Measurements from ENCODE around the gene PACSIN1.

PACSIN1 gene

DNA sequence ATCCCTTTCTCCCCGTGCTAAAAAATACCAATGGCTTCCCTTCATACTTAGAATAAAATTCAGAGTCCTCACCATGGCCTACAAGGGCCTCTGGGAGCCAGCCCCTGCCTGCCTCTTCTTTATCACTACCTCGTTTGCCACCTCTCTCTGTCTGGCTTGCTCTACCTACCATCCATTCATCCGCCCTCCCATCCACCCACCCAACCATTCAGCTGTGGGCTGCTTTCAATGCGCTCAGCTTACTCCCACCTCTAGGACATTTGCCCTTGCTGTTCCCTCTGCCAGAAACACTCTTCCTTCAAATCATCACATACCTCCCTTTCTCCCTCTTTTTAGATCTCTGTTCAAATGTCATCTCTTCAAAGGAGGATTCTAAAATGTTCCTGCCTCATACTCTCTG, 44.4 kb downstream of the PACSIN1 start:
- Histone ChIP-seq H3K4me2 (ENCODE audit: low read depth, low read length, poor library complexity, severe bottlenecking) (no peak overlapping the region), H3K9me3 (ENCODE audit: insufficient read depth, low read length) (peaks cover 5% of the 10 kb centered on the region; the same call in 1 of the 2 replicates), H3K9ac (ENCODE audit: low read length) (no peak overlapping the region), H3K79me2 (ENCODE audit: insufficient read depth, low read length) (no peaks in the 10 kb centered on the region), H4K20me1 (ENCODE audit: low read depth, low read length) (no peaks in the 10 kb centered on the region; the same call in 1 of the 2 replicates), H2AFZ (ENCODE audit: low read depth, low read length, severe bottlenecking) (no peak overlapping the region), H3K27ac (ENCODE audit: low read depth, low read length) (no peak overlapping the region), H3K27me3 (ENCODE audit: low read length) (no peaks in the 10 kb centered on the region), H3K4me3 (ENCODE audit: insufficient read depth, low read length, poor library complexity, severe bottlenecking) (no peak overlapping the region), H3K9me2 (replicated peaks; ENCODE audit: insufficient read depth, low read length) (no peaks in the 10 kb centered on the region), H3F3A (ENCODE audit: insufficient read depth) (0 out of 2 replicates have a peak, but pooled peaks cover 4% of the 10 kb centered on the region), H3K36me3 (ENCODE audit: low read length) (peaks cover 7% of the 10 kb centered on the region)
- no peak for TF ChIP-seq EZH2phosphoT487 (conservative IDR thresholded peaks at IDR 0.05; ENCODE audit: low read length)
- no peak for TF ChIP-seq CTCF (IDR thresholded peaks at IDR 0.05; ENCODE audit: insufficient read depth, low read length, poor library complexity, severe bottlenecking)

- TF ChIP-seq CTCF (IDR thresholded peaks at IDR 0.05; ENCODE audit: insufficient read depth, low read length, poor library complexity, severe bottlenecking) (no peak), EZH2phosphoT487 (conservative IDR thresholded peaks at IDR 0.05; ENCODE audit: low read length) (no peak)
Measured at GRCh38 chr6:34511214-34511914, 45.5 kb downstream of the PACSIN1 start.

DNA sequence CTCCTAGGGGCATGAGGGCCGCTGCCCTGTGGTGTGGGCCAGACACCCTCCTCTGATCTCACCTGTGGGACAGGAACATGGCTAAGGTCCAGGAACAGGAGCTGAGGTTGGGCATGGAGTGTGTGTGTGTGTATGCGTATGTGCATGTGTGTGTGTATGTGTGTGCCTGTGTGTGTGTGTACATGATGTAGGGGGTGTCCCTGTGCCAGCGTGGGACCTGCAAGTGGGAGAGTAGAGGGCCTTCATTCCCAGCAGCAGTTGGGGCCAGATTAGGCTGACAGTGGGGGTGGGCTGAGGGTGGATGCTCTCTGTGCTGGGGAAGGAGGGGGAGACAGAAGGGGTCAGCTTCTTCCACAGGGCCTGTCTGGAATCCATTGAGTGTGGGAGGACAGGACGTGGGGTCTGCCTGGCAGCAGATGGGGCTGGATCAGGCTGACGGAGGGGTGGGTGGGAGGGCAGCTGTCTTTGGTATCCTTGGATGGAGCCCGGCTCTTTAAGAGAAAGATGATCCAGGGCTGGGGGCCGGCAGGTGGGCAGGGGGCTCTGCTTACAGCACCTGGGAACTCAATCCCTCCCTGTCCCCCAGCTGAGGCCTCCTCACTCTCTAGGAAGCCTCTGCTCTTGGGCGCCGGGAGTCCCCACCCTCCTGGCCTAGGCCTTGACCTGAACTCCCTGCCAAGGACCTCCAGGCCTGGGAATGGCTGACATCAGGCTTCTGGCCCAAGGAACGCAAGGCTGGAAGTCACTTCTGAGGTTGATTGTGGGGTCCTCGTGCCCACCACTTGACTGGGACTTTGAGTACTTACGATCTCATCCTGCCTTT, 46.2 kb downstream of the PACSIN1 start:
- Histone ChIP-seq H3K4me2 (ENCODE audit: low read depth, low read length, poor library complexity, severe bottlenecking) (no peak overlapping the region), H2AFZ (ENCODE audit: low read depth, low read length, severe bottlenecking) (no peak overlapping the region), H3K9me3 (ENCODE audit: insufficient read depth, low read length) (peaks cover 5% of the 10 kb centered on the region; the same call in 1 of the 2 replicates), H3K9me2 (replicated peaks; ENCODE audit: insufficient read depth, low read length) (no peaks in the 10 kb centered on the region), H3F3A (ENCODE audit: insufficient read depth) (0 out of 2 replicates have a peak, but pooled peaks cover 4% of the 10 kb centered on the region), H4K20me1 (ENCODE audit: low read depth, low read length) (no peaks in the 10 kb centered on the region; the same call in 1 of the 2 replicates), H3K9ac (ENCODE audit: low read length) (no peak overlapping the region), H3K27me3 (ENCODE audit: low read length) (no peaks in the 10 kb centered on the region), H3K27ac (ENCODE audit: low read depth, low read length) (no peak overlapping the region), H3K79me2 (ENCODE audit: insufficient read depth, low read length) (no peaks in the 10 kb centered on the region), H3K36me3 (ENCODE audit: low read length) (peaks cover 7% of the 10 kb centered on the region), H3K4me3 (ENCODE audit: insufficient read depth, low read length, poor library complexity, severe bottlenecking) (no peak overlapping the region)
- no peak for TF ChIP-seq CTCF (IDR thresholded peaks at IDR 0.05; ENCODE audit: insufficient read depth, low read length, poor library complexity, severe bottlenecking)
- TF ChIP-seq EZH2phosphoT487 (conservative IDR thresholded peaks at IDR 0.05; ENCODE audit: low read length): no peak

More at GRCh38 chr6:34511214-34511914, 45.5 kb downstream of the PACSIN1 start:
- H3F3A ChIP-seq (ENCODE audit: insufficient read depth): 0 out of 2 replicates have a peak, but pooled peaks cover 4% of the 10 kb centered on the region
- H3K27ac ChIP-seq (ENCODE audit: low read depth, low read length): no peak overlapping the region
- peaks cover 7% of the 10 kb centered on the region for H3K36me3 ChIP-seq (ENCODE audit: low read length)
- no peak overlapping the region for H3K4me3 ChIP-seq (ENCODE audit: insufficient read depth, low read length, poor library complexity, severe bottlenecking)
- H3K9ac ChIP-seq (ENCODE audit: low read length): no peak overlapping the region
- H3K4me2 ChIP-seq (ENCODE audit: low read depth, low read length, poor library complexity, severe bottlenecking): no peak overlapping the region
- no peaks in the 10 kb centered on the region for H3K9me2 ChIP-seq (replicated peaks; ENCODE audit: insufficient read depth, low read length)
- no peak overlapping the region for H2AFZ ChIP-seq (ENCODE audit: low read depth, low read length, severe bottlenecking)
- H3K27me3 ChIP-seq (ENCODE audit: low read length): no peaks in the 10 kb centered on the region
- no peaks in the 10 kb centered on the region; the same call in 1 of the 2 replicates for H4K20me1 ChIP-seq (ENCODE audit: low read depth, low read length)
- H3K9me3 ChIP-seq (ENCODE audit: insufficient read depth, low read length): peaks cover 5% of the 10 kb centered on the region; the same call in 1 of the 2 replicates
- H3K79me2 ChIP-seq (ENCODE audit: insufficient read depth, low read length): no peaks in the 10 kb centered on the region

Measured in SU-DHL-6 (cell line).